Tibial artery (tissue), 4 donors: ENCODE results near the gene PDPK1.

Experiments
- DNase-seq, 2 donors: peaks; one replicate each; pipeline ENCODE4 v3.0.0-alpha.2; 2019
- H3K27ac ChIP-seq, 2 donors: fragments of 200-600 bp; sonication (generic) in 1 of 2; 1 replicate in 1 of 2; 2 replicates in 1 of 2; pipeline ENCODE4 v1.5.1; 2018 to 2019; ENCODE audit warnings: mild to moderate bottlenecking in 1 of 2
- H3K27me3 ChIP-seq, 2 donors: fragments of 200-600 bp; sonication (generic) in 1 of 2; one replicate each; pipeline versions ENCODE4 v1.5.1 to v1.6.0; 2016 to 2019
- H3K36me3 ChIP-seq, 3 donors: fragments of 200-600 bp; sonication (generic) in 2 of 3; one replicate each; pipeline ENCODE4 v1.5.1; 2016 to 2019; ENCODE audit warnings: mild to moderate bottlenecking in 2 of 3
- H3K4me1 ChIP-seq, 4 donors: fragments of 200-600 bp; sonication (generic) in 2 of 4; 1 replicate in 3 of 4; 2 replicates in 1 of 4; pipeline ENCODE4 v1.5.1; 2016 to 2019
- H3K4me3 ChIP-seq, 2 donors: fragments of 200-600 bp; sonication (generic) in 1 of 2; 1 replicate in 1 of 2; 2 replicates in 1 of 2; pipeline ENCODE4 v1.5.1; 2018 to 2019; ENCODE audit warnings: mild to moderate bottlenecking in 2 of 2
- H3K9me3 ChIP-seq, 3 donors: fragments of 200-600 bp; sonication (generic) in 1 of 3; one replicate each; pipeline ENCODE4 v1.5.1; 2016 to 2019
- CTCF ChIP-seq, 2 experiments: fragments of 200-600 bp in 1 of 2; fragments of 450-650 bp in 1 of 2; IDR thresholded peaks; one replicate each; pipeline ENCODE4 v1.5.1; 2017 to 2019; ENCODE audit warnings: antibody characterized with exemption in 2 of 2, mild to moderate bottlenecking in 1 of 2, moderate library complexity in 1 of 2
- intact Hi-C: fragments of 100-400 bp; cut with DNase I; formaldehyde crosslinking; loops from one replicate; pipeline ENCODE4 v1.15.0; 2023; ENCODE audit warnings: low total_unique reads

PDPK1 gene

GRCh38 chr16:2508722-2509400 lies 29.0 kb upstream of the PDPK1 start:
- H3K4me3 ChIP-seq: no peak overlapping the region
- no peak for DNase-seq
- intact Hi-C loops: no loop called here
- H3K4me1 ChIP-seq: peaks cover 0 to 18% (median 16%) of the 10 kb centered on the region in 4 donors
- no peak for TF ChIP-seq CTCF (IDR thresholded peaks at IDR 0.05)
- H3K27ac ChIP-seq: no peak overlapping the region
- no peaks in the 10 kb centered on the region for H3K9me3 ChIP-seq
- no peaks in the 10 kb centered on the region for H3K27me3 ChIP-seq
- no peaks in the 10 kb centered on the region for H3K36me3 ChIP-seq

- H3K4me3 ChIP-seq: no peak overlapping the region
- peak overlapping the region in 1 of 2 donors; percentile 20 for H3K27ac ChIP-seq
- no peaks in the 10 kb centered on the region for H3K9me3 ChIP-seq
- H3K4me1 ChIP-seq: peaks cover 0 to 34% (median 32%) of the 10 kb centered on the region in 4 donors
- intact Hi-C loops: no loop called here
- peaks cover 0 to 1% (median 0%) of the 10 kb centered on the region in 3 donors for H3K36me3 ChIP-seq
- TF ChIP-seq CTCF (IDR thresholded peaks at IDR 0.05): no peak
- peak; percentile 80 to 90 for DNase-seq
- no peaks in the 10 kb centered on the region for H3K27me3 ChIP-seq
Observed at GRCh38 chr16:2511128-2511800, 26.6 kb upstream of the PDPK1 start.

GRCh38 chr16:2511996-2512734 lies 25.7 kb upstream of the PDPK1 start:
- no peak for TF ChIP-seq CTCF (IDR thresholded peaks at IDR 0.05)
- Histone ChIP-seq H3K27ac (peak overlapping the region in 1 of 2 donors; percentile 99), H3K9me3 (no peaks in the 10 kb centered on the region), H3K4me1 (peaks cover 0 to 43% (median 41%) of the 10 kb centered on the region in 4 donors), H3K4me3 (no peak overlapping the region), H3K27me3 (no peaks in the 10 kb centered on the region), H3K36me3 (peaks cover 0 to 5% (median 0%) of the 10 kb centered on the region in 3 donors)
- no peak for DNase-seq
- intact Hi-C loops: no loop called here

GRCh38 chr16:2512735-2513404 lies 25.0 kb upstream of the PDPK1 start:
- Histone ChIP-seq H3K9me3 (no peaks in the 10 kb centered on the region), H3K27me3 (no peaks in the 10 kb centered on the region), H3K27ac (peak overlapping the region; percentile 99), H3K4me3 (peak overlapping the region; percentile 89 to 99), H3K4me1 (peaks cover 0 to 50% (median 47%) of the 10 kb centered on the region in 4 donors), H3K36me3 (peaks cover 0 to 5% (median 0%) of the 10 kb centered on the region in 3 donors)
- no peak for DNase-seq
- intact Hi-C loops: no loop called here
- no peak for TF ChIP-seq CTCF (IDR thresholded peaks at IDR 0.05)
